GM23248 (cell line): ENCODE data around the gene SFTPD.

ENCODE experiments used
- EZH2 ChIP-seq: fragments of 200-600 bp; sonication (generic); IDR thresholded peaks from 2 replicates; pipeline ENCODE4 v1.6.1; 2018; ENCODE audit warnings: antibody characterized with exemption, mild to moderate bottlenecking; ENCODE audit not compliant: insufficient read depth, poor library complexity, severe bottlenecking
- EZH2phosphoT487 ChIP-seq: fragments of 200-600 bp; sonication (generic); IDR thresholded peaks from 2 replicates; pipeline ENCODE4 v1.6.1; 2018; ENCODE audit warnings: antibody characterized with exemption, moderate library complexity, mild to moderate bottlenecking, low read depth; ENCODE audit not compliant: insufficient read depth

- TF ChIP-seq EZH2 (no peak), EZH2phosphoT487 (no peak)
These were observed 2.4 kb downstream of the SFTPD start for GRCh38 chr10:79946271-79947082.
